Adrenal gland (tissue), 12 donors: Measurements from ENCODE around the gene PRDM12. TPM values are rescaled to one million over a fixed set of nuclear protein-coding genes. Genes with fewer than 3 reads are reported as not detected.

Source experiments
- DNase-seq, 7 donors: peaks; one replicate each; pipeline ENCODE4 v3.0.0-alpha.2; 2019 to 2020
- H3K27ac ChIP-seq, 5 donors: fragments of 200-600 bp; sonication (generic) in 4 of 5; 1 replicate in 3 of 5; 2 replicates in 2 of 5; pipeline versions ENCODE4 v1.5.1 to v1.8.0; 2016 to 2020; ENCODE audit warnings: mild to moderate bottlenecking in 1 of 5
- H3K27me3 ChIP-seq: fragments of 200-600 bp; 2 replicates; pipeline ENCODE4 v1.8.0; 2021
- H3K36me3 ChIP-seq, 2 donors: fragments of 200-600 bp; replicated peaks in 1 of 2; 1 replicate in 1 of 2; 2 replicates in 1 of 2; pipeline versions ENCODE4 v1.5.1 to v1.8.0; 2018 to 2022
- H3K4me1 ChIP-seq, 2 donors: fragments of 200-600 bp; replicated peaks in 1 of 2; 1 replicate in 1 of 2; 2 replicates in 1 of 2; pipeline versions ENCODE4 v1.5.1 to v1.8.0; 2018 to 2021
- H3K4me3 ChIP-seq, 4 donors: fragments of 200-600 bp; sonication (generic) in 3 of 4; one replicate each; pipeline ENCODE4 v1.5.1; 2016 to 2018
- H3K9me3 ChIP-seq, 3 donors: fragments of 200-600 bp; sonication (generic) in 1 of 3; replicated peaks in 1 of 3; 1 replicate in 2 of 3; 2 replicates in 1 of 3; pipeline versions ENCODE4 v1.5.1 to v1.8.0; 2016 to 2021
- POLR2A ChIP-seq, 2 donors: fragments of 450-650 bp; IDR thresholded peaks; one replicate each; pipeline ENCODE4 v1.6.1; 2017; ENCODE audit warnings: antibody characterized with exemption in 2 of 2, mild to moderate bottlenecking in 2 of 2, moderate library complexity in 1 of 2
- WGBS, 4 donors: extraction: QIAGEN DNeasy Blood & Tissue Kit in 2 of 4; methylation state at CpG; one replicate each; pipeline versions ENCODE4 v1.1.5 to v1.1.7; 2013 to 2017; 5-methylcytosine and 5-hydroxymethylcytosine counted together
- intact Hi-C, 2 donors: fragments of 100-400 bp; cut with DNase I; formaldehyde crosslinking; loops; one replicate each; pipeline versions ENCODE4 v1.14.1 to v1.15.0; 2022 to 2023
- polyA plus RNA-seq, 3 donors: library from polyadenylated mRNA; stranded (reverse); fragments of 200-250 nt in 2 of 3; fragments of 350-450 nt in 1 of 3; fragmentation: Illumina TruSeq in 1 of 3; extraction: RNeasy Lipid Tissue Mini Kit (QIAGEN cat#74804) in 1 of 3; gene quantifications; one replicate each; pipeline ENCODE4 v1.2.3, GENCODE V29; 2013 to 2014
- total RNA-seq, 9 donors: library from RNA; depleted of rRNA in 4 of 9; stranded (reverse); fragments of >200 nt in 4 of 9; fragments of 120-200 nt in 1 of 9; fragmentation: NEBNext Ultra II Directional in 1 of 9; extraction: Animal tissue kit (Norgen Biotek cat#: 25700) in 1 of 9; gene quantifications; one replicate each; pipeline versions ENCODE4 v1.1.0 to v1.2.4, GENCODE V29; 2013 to 2023
- TF ChIP-seq, protein P1 (sequence below), 6 experiments: fragments of 450-650 bp in 4 of 6; fragments of 200-600 bp in 2 of 6; sonication (generic) in 1 of 6; IDR thresholded peaks; 1 replicate in 5 of 6; 2 replicates in 1 of 6; pipeline versions ENCODE4 v1.5.1 to v1.8.0; 2016 to 2021; ENCODE audit warnings: antibody characterized with exemption in 6 of 6, mild to moderate bottlenecking in 2 of 6, moderate library complexity in 1 of 6
- donor health status: healthy with polysubstance abuse.
- donor health status: Bipolar disorder and iron deficiency.
- donor health status: DM: yes; HTN: yes; CAD: no.
- donor health status: DM: no; HTN: no; CAD: no.
- donor health status: DM: no; HTN: no; CAD: no.
- donor health status: DM: yes; HTN: yes; CAD: no.

Gene PRDM12
- total and polyA plus RNA-seq, 12 donors: 0.07 to 0.14 (median 0.08) TPM; not detected in 9

DNA sequence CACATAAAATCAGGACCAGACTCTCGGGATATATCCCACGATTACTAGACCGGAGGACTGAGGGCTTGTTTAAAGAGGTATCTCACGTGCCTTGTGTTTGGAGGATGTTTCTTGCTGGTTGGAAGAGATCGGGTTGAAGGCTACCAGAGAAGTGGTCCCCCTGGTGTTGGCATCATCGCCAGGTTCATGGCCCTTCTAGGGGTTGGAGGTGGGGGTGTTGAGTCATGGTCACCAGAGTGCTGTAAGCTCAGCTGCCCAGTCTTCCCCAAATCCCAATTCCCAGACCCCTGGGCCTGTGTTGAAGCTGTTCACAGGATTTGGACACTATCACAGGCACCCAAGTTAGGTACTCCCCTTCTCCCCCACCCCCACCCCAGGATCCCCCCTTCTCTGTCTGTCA is 29.1 kb upstream of the PRDM12 start:
- H3K9me3 ChIP-seq: no peaks in the 10 kb centered on the region
- DNase-seq: no peak
- H3K4me3 ChIP-seq: no peak overlapping the region
- TF ChIP-seq POLR2A (IDR thresholded peaks at IDR 0.05): no peak
- TF ChIP-seq, protein P1, sequence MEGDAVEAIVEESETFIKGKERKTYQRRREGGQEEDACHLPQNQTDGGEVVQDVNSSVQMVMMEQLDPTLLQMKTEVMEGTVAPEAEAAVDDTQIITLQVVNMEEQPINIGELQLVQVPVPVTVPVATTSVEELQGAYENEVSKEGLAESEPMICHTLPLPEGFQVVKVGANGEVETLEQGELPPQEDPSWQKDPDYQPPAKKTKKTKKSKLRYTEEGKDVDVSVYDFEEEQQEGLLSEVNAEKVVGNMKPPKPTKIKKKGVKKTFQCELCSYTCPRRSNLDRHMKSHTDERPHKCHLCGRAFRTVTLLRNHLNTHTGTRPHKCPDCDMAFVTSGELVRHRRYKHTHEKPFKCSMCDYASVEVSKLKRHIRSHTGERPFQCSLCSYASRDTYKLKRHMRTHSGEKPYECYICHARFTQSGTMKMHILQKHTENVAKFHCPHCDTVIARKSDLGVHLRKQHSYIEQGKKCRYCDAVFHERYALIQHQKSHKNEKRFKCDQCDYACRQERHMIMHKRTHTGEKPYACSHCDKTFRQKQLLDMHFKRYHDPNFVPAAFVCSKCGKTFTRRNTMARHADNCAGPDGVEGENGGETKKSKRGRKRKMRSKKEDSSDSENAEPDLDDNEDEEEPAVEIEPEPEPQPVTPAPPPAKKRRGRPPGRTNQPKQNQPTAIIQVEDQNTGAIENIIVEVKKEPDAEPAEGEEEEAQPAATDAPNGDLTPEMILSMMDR (IDR thresholded peaks at IDR 0.05): no peak
- H3K36me3 ChIP-seq: peaks cover 0 to 69% of the 10 kb centered on the region in 2 donors
- WGBS, 4 donors: 94 to 100% (median 99%) methylated on average over 1 to 6 of the region's 6 CpGs
- no peaks in the 10 kb centered on the region for H3K4me1 ChIP-seq
- H3K27ac ChIP-seq: no peak overlapping the region
- intact Hi-C loops: no loop called here
- H3K27me3 ChIP-seq: no peaks in the 10 kb centered on the region

- H3K9me3 ChIP-seq: no peaks in the 10 kb centered on the region
- DNase-seq: no peak
- no peak overlapping the region for H3K4me3 ChIP-seq
- no peak overlapping the region for H3K27ac ChIP-seq
- intact Hi-C loops: no loop called here
- WGBS, 4 donors: 94 to 96% (median 95%) methylated on average over 16 to 33 of the region's 33 CpGs
- H3K27me3 ChIP-seq: no peaks in the 10 kb centered on the region
- no peak for TF ChIP-seq POLR2A (IDR thresholded peaks at IDR 0.05)
- TF ChIP-seq, protein P1 (IDR thresholded peaks at IDR 0.05): no peak
- H3K36me3 ChIP-seq: peaks cover 0 to 64% of the 10 kb centered on the region in 2 donors
- no peaks in the 10 kb centered on the region for H3K4me1 ChIP-seq
Observed at GRCh38 chr9:130635721-130636647, 28.4 kb upstream of the PRDM12 start.

DNA sequence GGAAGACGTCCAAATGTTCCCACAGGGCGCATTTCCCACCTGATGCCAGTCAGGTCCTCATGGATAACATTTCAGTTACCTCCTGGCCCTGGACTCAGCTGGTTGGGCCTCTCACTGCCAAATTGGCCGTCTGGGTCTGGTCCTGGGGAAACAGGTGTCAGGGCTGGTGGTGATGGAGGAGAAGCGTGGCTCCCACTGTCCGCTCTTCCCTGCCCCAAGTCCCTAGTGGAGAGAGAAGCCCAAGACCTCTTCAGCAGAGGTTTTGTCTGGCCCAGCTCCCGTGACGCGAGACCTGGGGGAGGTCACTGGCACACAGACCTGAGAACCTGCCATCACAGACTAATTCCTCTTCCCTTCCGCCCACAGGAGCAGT is 27.8 kb upstream of the PRDM12 start:
- no peak for TF ChIP-seq POLR2A (IDR thresholded peaks at IDR 0.05)
- TF ChIP-seq, protein P1 (IDR thresholded peaks at IDR 0.05): no peak
- DNase-seq: no peak
- Histone ChIP-seq H3K4me3 (no peak overlapping the region), H3K27me3 (no peaks in the 10 kb centered on the region), H3K4me1 (no peaks in the 10 kb centered on the region), H3K27ac (no peak overlapping the region), H3K36me3 (peaks cover 0 to 58% of the 10 kb centered on the region in 2 donors), H3K9me3 (no peaks in the 10 kb centered on the region)
- intact Hi-C loops: no loop called here
- WGBS, 4 donors: 87 to 91% (median 89%) methylated on average over 5 to 9 of the region's 9 CpGs

DNA sequence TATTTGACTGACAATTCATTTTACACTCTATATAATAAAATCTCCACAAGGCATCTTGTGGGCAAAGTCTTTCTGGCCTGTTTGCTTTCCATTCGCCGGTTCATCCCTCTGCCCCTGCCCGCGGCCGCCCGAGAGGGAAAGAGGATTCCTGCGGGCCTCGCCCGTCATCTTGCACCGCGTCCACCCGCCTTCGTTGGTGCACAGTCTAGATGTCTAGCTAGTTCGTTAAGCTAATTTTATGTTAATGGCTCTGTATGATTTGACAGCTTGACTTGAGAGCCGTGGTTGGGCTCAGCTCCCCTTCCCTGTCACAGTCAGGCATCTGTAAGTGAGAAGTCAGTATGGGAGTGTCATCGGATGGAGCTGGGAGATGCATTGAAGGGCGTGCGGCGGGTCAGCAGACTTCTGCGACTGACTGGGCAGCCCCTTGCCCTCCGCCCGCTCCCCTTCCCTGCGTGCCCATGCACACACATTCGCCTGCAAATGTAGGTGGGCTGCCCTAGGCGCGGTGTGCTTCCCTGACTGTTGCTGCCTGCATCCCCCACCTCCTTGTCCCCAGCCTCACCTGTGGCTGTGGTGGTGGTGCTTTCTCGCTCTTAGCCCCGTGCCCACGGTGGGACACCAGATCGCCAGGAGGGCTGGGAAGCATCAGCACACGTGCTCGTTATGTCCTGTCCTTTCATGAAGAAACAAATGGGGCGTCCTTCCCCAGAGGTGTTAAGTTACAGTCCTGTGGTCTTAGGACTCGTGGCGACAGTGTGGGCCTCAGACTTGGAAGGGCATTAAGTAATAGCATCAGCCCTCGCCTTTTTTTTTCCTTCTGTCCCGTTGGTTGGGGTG is 25.9 kb upstream of the PRDM12 start:
- peaks cover 0 to 39% of the 10 kb centered on the region in 2 donors for H3K36me3 ChIP-seq
- H3K27ac ChIP-seq: no peak overlapping the region
- intact Hi-C loops: no loop called here
- no peak overlapping the region for H3K4me3 ChIP-seq
- no peaks in the 10 kb centered on the region for H3K4me1 ChIP-seq
- 86 to 90% (median 88%) methylated on average over 34 to 37 of the region's 37 CpGs for WGBS, 4 donors
- H3K27me3 ChIP-seq: no peaks in the 10 kb centered on the region
- TF ChIP-seq, protein P1 (IDR thresholded peaks at IDR 0.05): no peak
- TF ChIP-seq POLR2A (IDR thresholded peaks at IDR 0.05): no peak
- H3K9me3 ChIP-seq: no peaks in the 10 kb centered on the region
- DNase-seq: no peak
